Ishikawa (cell line): Measurements from ENCODE around the gene GTF2F1.

Source experiments
- CEBPB ChIP-seq: IDR thresholded peaks from 2 replicates; pipeline ENCODE4 v1.6.1; 2012
- EGR1 ChIP-seq: IDR thresholded peaks from 2 replicates; pipeline ENCODE4 v1.6.1; 2012
- EP300 ChIP-seq: IDR thresholded peaks from 2 replicates; pipeline ENCODE4 v1.6.1; 2012; ENCODE audit warnings: borderline replicate concordance
- FOXM1 ChIP-seq: IDR thresholded peaks from 2 replicates; pipeline ENCODE4 v1.6.1; 2012; ENCODE audit warnings: low read depth, borderline replicate concordance
- RAD21 ChIP-seq: IDR thresholded peaks from 2 replicates; pipeline ENCODE4 v1.6.1; 2012; ENCODE audit warnings: low read depth
- TAF1 ChIP-seq: IDR thresholded peaks from 2 replicates; pipeline ENCODE4 v1.6.1; 2012; ENCODE audit warnings: low read depth, mild to moderate bottlenecking
- TCF12 ChIP-seq: IDR thresholded peaks from 2 replicates; pipeline ENCODE4 v1.6.1; 2012; ENCODE audit warnings: low read depth
- TEAD4 ChIP-seq: IDR thresholded peaks from 2 replicates; pipeline ENCODE4 v1.6.1; 2012
- YY1 ChIP-seq: IDR thresholded peaks from 2 replicates; pipeline ENCODE4 v1.6.1; 2012; ENCODE audit warnings: low read depth
- TF ChIP-seq, protein P1 (sequence below): IDR thresholded peaks from 2 replicates; pipeline ENCODE4 v1.6.1; 2012
- TF ChIP-seq, protein P2 (sequence below): IDR thresholded peaks from 2 replicates; pipeline ENCODE4 v1.6.1; 2012

DNA sequence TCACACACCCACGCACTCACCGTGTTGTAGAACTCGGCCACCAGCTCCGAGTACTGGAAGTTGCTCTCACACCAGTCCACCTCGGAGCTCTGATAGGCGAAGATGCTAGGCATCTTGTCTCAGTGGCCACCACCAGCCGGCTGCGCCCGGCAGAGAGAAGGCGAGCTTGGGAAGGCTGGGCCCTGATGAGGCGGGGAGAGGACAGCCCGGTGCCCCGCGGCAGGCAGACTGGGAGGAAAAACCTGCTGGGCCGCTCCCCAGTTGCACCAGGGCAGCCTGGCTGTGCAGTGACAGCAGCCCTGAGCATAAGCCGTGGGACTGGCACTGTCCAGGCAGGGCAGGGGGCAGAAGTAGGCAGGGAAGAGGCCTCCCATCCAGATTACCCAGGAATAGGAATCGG, 59.5 kb downstream of the GTF2F1 start, which contains the start of gene ACER1:
- TF ChIP-seq, protein P1, sequence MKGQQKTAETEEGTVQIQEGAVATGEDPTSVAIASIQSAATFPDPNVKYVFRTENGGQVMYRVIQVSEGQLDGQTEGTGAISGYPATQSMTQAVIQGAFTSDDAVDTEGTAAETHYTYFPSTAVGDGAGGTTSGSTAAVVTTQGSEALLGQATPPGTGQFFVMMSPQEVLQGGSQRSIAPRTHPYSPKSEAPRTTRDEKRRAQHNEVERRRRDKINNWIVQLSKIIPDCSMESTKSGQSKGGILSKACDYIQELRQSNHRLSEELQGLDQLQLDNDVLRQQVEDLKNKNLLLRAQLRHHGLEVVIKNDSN = no peak
- no peak for TF ChIP-seq RAD21
- no peak for TF ChIP-seq YY1
- TF ChIP-seq TCF12 = no peak
- TF ChIP-seq FOXM1 = no peak
- TF ChIP-seq, protein P2, sequence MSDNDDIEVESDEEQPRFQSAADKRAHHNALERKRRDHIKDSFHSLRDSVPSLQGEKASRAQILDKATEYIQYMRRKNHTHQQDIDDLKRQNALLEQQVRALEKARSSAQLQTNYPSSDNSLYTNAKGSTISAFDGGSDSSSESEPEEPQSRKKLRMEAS = no peak
- TF ChIP-seq TAF1 = no peak
- TF ChIP-seq EP300 = no peak
- TF ChIP-seq CEBPB = no peak
- no peak for TF ChIP-seq EGR1
- no peak for TF ChIP-seq TEAD4
